GM21619 (cell line): Measurements from ENCODE around the gene MAGEB17.
A peak's percentile ranks its signal among the peaks of the same experiment; 100 is the strongest.
"Not testable (repeated sequence)": the region's sequence is repeated elsewhere in the genome, so short reads cannot be mapped to it uniquely, and the experiment has no call there.

Experiments
- ATAC-seq: cut with Tn5 transposase; IDR thresholded peaks from one replicate; pipeline ENCODE4 v1.9.1; 2021; ENCODE audit not compliant: unreplicated experiment

MAGEB17 gene

GRCh38 chrX:16167181-16167580 is at the start of gene MAGEB17:
Gene MAGEB17, plus strand, starts transcription at chrX:16167481. Its CDS starts 2,902 bp downstream, at chrX:16170383.
- no peak for ATAC-seq

GRCh38 chrX:16119353-16120220 is 47.7 kb upstream of the MAGEB17 start:
- peak; percentile 79 for ATAC-seq

- ATAC-seq, result no peak
Observed at GRCh38 chrX:16120431-16120830, 46.9 kb upstream of the MAGEB17 start.

GRCh38 chrX:16123222-16123786 is 44.0 kb upstream of the MAGEB17 start, which contains the start of gene GRPR:
Gene GRPR, plus strand, starts transcription at chrX:16123565. Its CDS starts 389 bp downstream, at chrX:16123954.
- ATAC-seq, result peak; percentile 52

GRCh38 chrX:16124201-16124600 is 43.1 kb upstream of the MAGEB17 start:
- no peak for ATAC-seq

GRCh38 chrX:16125520-16126149 is 41.6 kb upstream of the MAGEB17 start:
- no peak for ATAC-seq

- ATAC-seq, result no peak
Observed at GRCh38 chrX:16130707-16131106, 36.6 kb upstream of the MAGEB17 start.

GRCh38 chrX:16134936-16135335 is 32.3 kb upstream of the MAGEB17 start:
- ATAC-seq, result no peak

GRCh38 chrX:16136080-16136479 is 31.2 kb upstream of the MAGEB17 start:
- no peak for ATAC-seq

GRCh38 chrX:16137416-16138107 is 29.7 kb upstream of the MAGEB17 start:
- peak; percentile 80 for ATAC-seq

- ATAC-seq, result no peak
Observed at GRCh38 chrX:16138108-16138427, 29.2 kb upstream of the MAGEB17 start.

GRCh38 chrX:16140448-16140847 is 26.8 kb upstream of the MAGEB17 start:
- ATAC-seq, result no peak

GRCh38 chrX:16140983-16141382 is 26.3 kb upstream of the MAGEB17 start:
- no peak for ATAC-seq

GRCh38 chrX:16141422-16142245 is 25.6 kb upstream of the MAGEB17 start:
- ATAC-seq, result no peak

GRCh38 chrX:16142246-16142558 is 25.1 kb upstream of the MAGEB17 start:
- no peak for ATAC-seq

GRCh38 chrX:16143968-16144367 is 23.3 kb upstream of the MAGEB17 start:
- no peak for ATAC-seq

GRCh38 chrX:16144420-16144819 is 22.9 kb upstream of the MAGEB17 start:
- no peak for ATAC-seq

GRCh38 chrX:16145093-16145492 is 22.2 kb upstream of the MAGEB17 start:
- not testable (repeated sequence) for ATAC-seq

GRCh38 chrX:16145656-16146055 is 21.6 kb upstream of the MAGEB17 start:
- ATAC-seq, result no peak

- no peak for ATAC-seq
Observed at GRCh38 chrX:16148896-16149295, 18.4 kb upstream of the MAGEB17 start.
